Tibial artery (tissue), 4 donors: ENCODE results near the gene RNF40.

Experiments
- DNase-seq, 2 donors: peaks; one replicate each; pipeline ENCODE4 v3.0.0-alpha.2; 2019
- H3K27ac ChIP-seq, 2 donors: fragments of 200-600 bp; sonication (generic) in 1 of 2; 1 replicate in 1 of 2; 2 replicates in 1 of 2; pipeline ENCODE4 v1.5.1; 2018 to 2019; ENCODE audit warnings: mild to moderate bottlenecking in 1 of 2
- H3K27me3 ChIP-seq, 2 donors: fragments of 200-600 bp; sonication (generic) in 1 of 2; one replicate each; pipeline versions ENCODE4 v1.5.1 to v1.6.0; 2016 to 2019
- H3K36me3 ChIP-seq, 3 donors: fragments of 200-600 bp; sonication (generic) in 2 of 3; one replicate each; pipeline ENCODE4 v1.5.1; 2016 to 2019; ENCODE audit warnings: mild to moderate bottlenecking in 2 of 3
- H3K4me1 ChIP-seq, 4 donors: fragments of 200-600 bp; sonication (generic) in 2 of 4; 1 replicate in 3 of 4; 2 replicates in 1 of 4; pipeline ENCODE4 v1.5.1; 2016 to 2019
- H3K4me3 ChIP-seq, 2 donors: fragments of 200-600 bp; sonication (generic) in 1 of 2; 1 replicate in 1 of 2; 2 replicates in 1 of 2; pipeline ENCODE4 v1.5.1; 2018 to 2019; ENCODE audit warnings: mild to moderate bottlenecking in 2 of 2
- H3K9me3 ChIP-seq, 3 donors: fragments of 200-600 bp; sonication (generic) in 1 of 3; one replicate each; pipeline ENCODE4 v1.5.1; 2016 to 2019
- intact Hi-C: fragments of 100-400 bp; cut with DNase I; formaldehyde crosslinking; loops from one replicate; pipeline ENCODE4 v1.15.0; 2023; ENCODE audit warnings: low total_unique reads
- TF ChIP-seq, protein P1 (sequence below), 2 experiments: fragments of 200-600 bp in 1 of 2; fragments of 450-650 bp in 1 of 2; IDR thresholded peaks; one replicate each; pipeline ENCODE4 v1.5.1; 2017 to 2019; ENCODE audit warnings: antibody characterized with exemption in 2 of 2, mild to moderate bottlenecking in 1 of 2, moderate library complexity in 1 of 2

RNF40 gene

DNA sequence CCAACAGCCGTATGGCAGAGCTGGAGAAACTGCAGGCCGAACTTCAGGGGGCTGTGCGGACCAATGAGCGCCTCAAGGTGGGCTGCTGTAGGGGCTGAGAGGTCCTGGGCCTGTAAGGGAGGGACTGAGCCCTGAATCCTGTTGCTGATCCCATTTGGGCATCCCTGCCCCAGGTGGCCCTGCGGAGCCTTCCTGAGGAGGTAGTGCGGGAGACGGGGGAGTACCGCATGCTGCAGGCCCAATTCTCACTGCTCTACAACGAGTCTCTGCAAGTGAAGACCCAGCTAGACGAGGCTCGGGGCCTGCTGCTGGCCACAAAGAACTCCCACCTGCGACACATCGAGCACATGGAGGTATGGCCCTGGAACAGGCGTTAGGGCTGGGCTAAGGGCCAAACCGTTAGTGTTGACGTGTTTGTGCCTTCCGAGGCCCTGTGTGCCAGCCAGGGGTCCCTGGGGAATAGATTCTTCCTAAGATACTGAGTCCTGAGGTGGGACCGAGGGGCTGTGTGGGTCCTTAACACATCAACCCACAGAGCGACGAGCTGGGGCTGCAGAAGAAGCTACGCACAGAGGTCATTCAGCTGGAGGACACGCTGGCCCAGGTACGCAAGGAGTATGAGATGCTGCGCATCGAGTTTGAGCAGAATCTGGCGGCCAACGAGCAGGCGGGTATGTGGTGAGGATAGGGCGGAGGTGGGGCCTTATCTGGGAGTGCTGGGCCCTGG, 4.2 kb downstream of the RNF40 start:
- no peaks in the 10 kb centered on the region for H3K9me3 ChIP-seq
- intact Hi-C loops: no loop called here
- no peak overlapping the region for H3K27ac ChIP-seq
- H3K4me1 ChIP-seq: peaks cover 0 to 26% (median 20%) of the 10 kb centered on the region in 4 donors
- H3K27me3 ChIP-seq: no peaks in the 10 kb centered on the region
- TF ChIP-seq, protein P1, sequence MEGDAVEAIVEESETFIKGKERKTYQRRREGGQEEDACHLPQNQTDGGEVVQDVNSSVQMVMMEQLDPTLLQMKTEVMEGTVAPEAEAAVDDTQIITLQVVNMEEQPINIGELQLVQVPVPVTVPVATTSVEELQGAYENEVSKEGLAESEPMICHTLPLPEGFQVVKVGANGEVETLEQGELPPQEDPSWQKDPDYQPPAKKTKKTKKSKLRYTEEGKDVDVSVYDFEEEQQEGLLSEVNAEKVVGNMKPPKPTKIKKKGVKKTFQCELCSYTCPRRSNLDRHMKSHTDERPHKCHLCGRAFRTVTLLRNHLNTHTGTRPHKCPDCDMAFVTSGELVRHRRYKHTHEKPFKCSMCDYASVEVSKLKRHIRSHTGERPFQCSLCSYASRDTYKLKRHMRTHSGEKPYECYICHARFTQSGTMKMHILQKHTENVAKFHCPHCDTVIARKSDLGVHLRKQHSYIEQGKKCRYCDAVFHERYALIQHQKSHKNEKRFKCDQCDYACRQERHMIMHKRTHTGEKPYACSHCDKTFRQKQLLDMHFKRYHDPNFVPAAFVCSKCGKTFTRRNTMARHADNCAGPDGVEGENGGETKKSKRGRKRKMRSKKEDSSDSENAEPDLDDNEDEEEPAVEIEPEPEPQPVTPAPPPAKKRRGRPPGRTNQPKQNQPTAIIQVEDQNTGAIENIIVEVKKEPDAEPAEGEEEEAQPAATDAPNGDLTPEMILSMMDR (IDR thresholded peaks at IDR 0.05): no peak
- no peak for DNase-seq
- H3K4me3 ChIP-seq: no peak overlapping the region
- peaks cover 75 to 82% (median 80%) of the 10 kb centered on the region in 3 donors for H3K36me3 ChIP-seq

DNA sequence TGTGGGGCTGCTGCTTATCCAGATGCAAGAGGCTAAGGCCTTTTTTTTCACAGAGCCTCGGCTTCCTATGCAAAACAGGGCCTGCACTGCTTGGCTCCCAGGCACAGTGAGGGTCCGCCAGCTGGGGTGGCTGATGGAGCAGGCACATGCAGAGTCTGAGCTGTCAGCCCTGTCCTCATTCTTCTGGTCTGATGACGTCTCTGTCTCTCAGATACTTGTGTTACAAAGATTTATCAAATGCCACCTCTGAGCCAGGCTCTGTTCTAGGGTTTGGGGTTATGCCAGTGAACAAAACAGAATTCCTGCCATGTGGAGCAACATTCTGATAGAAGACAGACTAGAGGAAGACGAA, 4.8 kb downstream of the RNF40 start:
- Histone ChIP-seq H3K4me3 (no peak overlapping the region), H3K27me3 (no peaks in the 10 kb centered on the region), H3K36me3 (peaks cover 80 to 87% (median 86%) of the 10 kb centered on the region in 3 donors), H3K4me1 (peaks cover 0 to 26% (median 18%) of the 10 kb centered on the region in 4 donors), H3K9me3 (no peaks in the 10 kb centered on the region), H3K27ac (no peak overlapping the region)
- TF ChIP-seq, protein P1 (IDR thresholded peaks at IDR 0.05): no peak
- intact Hi-C loops: no loop called here
- no peak for DNase-seq

DNA sequence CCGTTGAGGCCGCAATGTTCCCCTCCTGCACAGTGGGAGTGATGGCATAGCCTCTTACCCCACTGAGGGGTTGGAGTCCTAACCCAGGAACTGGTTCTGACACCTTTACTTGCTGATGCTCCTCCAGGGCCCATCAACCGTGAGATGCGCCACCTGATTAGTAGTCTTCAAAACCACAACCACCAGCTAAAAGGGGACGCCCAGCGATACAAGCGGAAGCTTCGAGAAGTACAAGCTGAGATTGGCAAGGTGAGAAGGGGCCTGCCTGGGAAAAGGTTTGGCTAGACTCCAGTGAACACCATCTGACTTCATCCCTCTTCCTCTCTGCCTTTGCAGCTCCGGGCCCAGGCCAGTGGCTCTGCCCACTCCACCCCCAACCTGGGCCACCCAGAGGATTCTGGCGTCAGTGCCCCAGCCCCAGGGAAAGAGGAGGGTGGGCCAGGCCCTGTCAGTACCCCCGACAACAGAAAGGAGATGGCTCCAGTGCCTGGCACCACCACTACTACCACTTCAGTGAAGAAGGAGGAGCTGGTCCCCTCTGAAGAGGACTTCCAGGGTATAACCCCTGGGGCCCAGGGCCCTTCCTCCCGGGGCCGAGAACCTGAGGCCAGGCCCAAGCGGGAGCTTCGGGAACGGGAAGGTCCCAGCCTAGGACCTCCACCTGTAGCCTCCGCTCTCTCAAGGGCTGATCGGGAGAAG, 5.8 kb downstream of the RNF40 start:
- Histone ChIP-seq H3K27me3 (no peaks in the 10 kb centered on the region), H3K4me3 (no peak overlapping the region), H3K9me3 (no peaks in the 10 kb centered on the region), H3K27ac (no peak overlapping the region), H3K4me1 (peaks cover 0 to 20% (median 14%) of the 10 kb centered on the region in 4 donors), H3K36me3 (peaks cover 90 to 97% (median 95%) of the 10 kb centered on the region in 3 donors)
- intact Hi-C loops: no loop called here
- no peak for DNase-seq
- TF ChIP-seq, protein P1 (IDR thresholded peaks at IDR 0.05): no peak

DNA sequence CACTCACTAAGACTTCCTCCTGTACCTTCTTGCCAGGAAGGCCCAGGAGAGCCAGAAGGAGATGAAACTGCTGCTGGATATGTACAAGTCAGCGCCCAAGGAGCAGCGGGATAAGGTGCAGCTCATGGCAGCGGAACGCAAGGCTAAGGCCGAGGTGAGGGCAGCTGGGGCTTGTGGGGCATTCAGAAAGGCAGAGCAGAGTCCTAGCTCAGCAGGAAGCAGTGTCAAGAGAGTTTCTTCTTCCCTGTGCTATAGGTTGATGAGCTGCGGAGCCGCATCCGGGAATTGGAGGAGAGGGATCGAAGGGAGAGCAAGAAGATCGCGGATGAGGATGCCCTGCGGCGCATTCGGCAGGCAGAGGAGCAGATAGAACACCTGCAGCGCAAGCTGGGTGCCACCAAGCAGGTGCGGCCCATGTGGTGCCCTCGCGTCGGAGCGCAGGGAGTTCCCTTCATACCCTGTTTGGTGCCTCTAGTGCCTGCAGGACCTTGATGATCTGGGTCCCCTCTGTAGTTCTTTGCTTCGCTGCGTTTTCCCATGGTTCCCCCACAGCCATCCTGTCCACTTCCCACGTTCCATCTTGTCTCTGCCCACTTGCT, 6.6 kb downstream of the RNF40 start:
- TF ChIP-seq, protein P1 (IDR thresholded peaks at IDR 0.05): no peak
- Histone ChIP-seq H3K9me3 (no peaks in the 10 kb centered on the region), H3K4me3 (no peak overlapping the region), H3K27me3 (no peaks in the 10 kb centered on the region), H3K36me3 (peaks cover 95 to 100% (median 96%) of the 10 kb centered on the region in 3 donors), H3K4me1 (peaks cover 0 to 12% (median 6%) of the 10 kb centered on the region in 4 donors), H3K27ac (no peak overlapping the region)
- DNase-seq: no peak
- intact Hi-C loops: no loop called here

DNA sequence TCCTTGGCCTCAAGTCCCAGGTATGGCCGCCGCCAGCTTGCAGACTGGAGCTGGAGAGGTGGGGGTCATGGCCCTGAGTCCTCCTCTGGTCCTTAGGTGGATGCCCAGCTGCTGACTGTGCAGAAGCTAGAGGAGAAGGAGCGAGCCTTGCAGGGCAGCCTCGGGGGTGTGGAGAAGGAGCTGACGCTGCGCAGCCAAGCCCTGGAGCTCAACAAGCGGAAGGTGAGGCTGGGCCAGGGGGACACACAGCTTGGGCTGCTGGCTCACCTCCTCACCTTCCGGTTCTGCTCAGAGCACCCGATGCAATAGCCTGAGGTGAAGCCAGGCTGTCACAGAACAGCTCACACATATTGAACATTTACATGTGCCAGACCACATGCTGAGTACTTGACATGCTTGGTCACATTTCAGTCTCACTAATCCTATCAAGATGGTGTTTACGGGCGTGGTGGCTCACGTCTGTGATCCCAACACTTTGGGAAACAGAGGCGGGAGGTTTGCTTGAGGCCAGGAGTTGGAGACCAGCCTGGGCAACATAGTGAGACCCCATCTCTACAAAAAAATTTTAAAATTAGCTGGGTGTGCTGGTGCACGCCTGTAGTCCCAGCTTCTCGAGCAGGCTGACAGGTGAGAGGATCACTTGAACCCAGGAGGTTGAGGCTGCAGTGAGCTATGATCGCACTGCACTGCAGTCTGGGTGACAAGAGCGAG, 7.4 kb downstream of the RNF40 start:
- Histone ChIP-seq H3K4me1 (peaks cover 0 to 9% (median 2%) of the 10 kb centered on the region in 4 donors), H3K27me3 (no peaks in the 10 kb centered on the region), H3K27ac (no peak overlapping the region), H3K4me3 (no peak overlapping the region), H3K36me3 (peaks cover 90 to 100% (median 91%) of the 10 kb centered on the region in 3 donors), H3K9me3 (no peaks in the 10 kb centered on the region)
- TF ChIP-seq, protein P1 (IDR thresholded peaks at IDR 0.05): no peak
- no peak for DNase-seq
- intact Hi-C loops: loop anchor here (2.0 kb wide), 1 partner anchor 75 kb away; no protein-coding TSS in a partner anchor
